ENCODE measurements around the gene PDE4D. TPM values are rescaled to one million over a fixed set of nuclear protein-coding genes. Genes with fewer than 3 reads are reported as not detected.

Gene PDE4D
- total RNA-seq, 1 donor, result 19.9 TPM

- Histone ChIP-seq H3K27ac (ENCODE audit: low read depth, low read length) (no peak overlapping the region), H3K9me3 (ENCODE audit: low read depth, low read length) (no peaks in the 10 kb centered on the region), H3K4me3 (ENCODE audit: insufficient read depth, low read length) (no peak overlapping the region), H2AFZ (ENCODE audit: low read length) (no peak overlapping the region), H3K4me2 (ENCODE audit: insufficient read depth, low read length) (no peak overlapping the region), H4K20me1 (ENCODE audit: insufficient read depth, low read length) (no peaks in the 10 kb centered on the region), H3K36me3 (ENCODE audit: insufficient read depth, low read length) (no peaks in the 10 kb centered on the region), H3K4me1 (ENCODE audit: insufficient read depth, low read length) (peaks cover 4% of the 10 kb centered on the region), H3K27me3 (ENCODE audit: insufficient read depth, low read length) (no peaks in the 10 kb centered on the region), H3K79me2 (ENCODE audit: insufficient read depth, low read length) (no peaks in the 10 kb centered on the region)
- no peak for DNase-seq (ENCODE audit: insufficient read length, low spot score, missing footprints)
- TF ChIP-seq, protein P1, sequence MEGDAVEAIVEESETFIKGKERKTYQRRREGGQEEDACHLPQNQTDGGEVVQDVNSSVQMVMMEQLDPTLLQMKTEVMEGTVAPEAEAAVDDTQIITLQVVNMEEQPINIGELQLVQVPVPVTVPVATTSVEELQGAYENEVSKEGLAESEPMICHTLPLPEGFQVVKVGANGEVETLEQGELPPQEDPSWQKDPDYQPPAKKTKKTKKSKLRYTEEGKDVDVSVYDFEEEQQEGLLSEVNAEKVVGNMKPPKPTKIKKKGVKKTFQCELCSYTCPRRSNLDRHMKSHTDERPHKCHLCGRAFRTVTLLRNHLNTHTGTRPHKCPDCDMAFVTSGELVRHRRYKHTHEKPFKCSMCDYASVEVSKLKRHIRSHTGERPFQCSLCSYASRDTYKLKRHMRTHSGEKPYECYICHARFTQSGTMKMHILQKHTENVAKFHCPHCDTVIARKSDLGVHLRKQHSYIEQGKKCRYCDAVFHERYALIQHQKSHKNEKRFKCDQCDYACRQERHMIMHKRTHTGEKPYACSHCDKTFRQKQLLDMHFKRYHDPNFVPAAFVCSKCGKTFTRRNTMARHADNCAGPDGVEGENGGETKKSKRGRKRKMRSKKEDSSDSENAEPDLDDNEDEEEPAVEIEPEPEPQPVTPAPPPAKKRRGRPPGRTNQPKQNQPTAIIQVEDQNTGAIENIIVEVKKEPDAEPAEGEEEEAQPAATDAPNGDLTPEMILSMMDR (IDR thresholded peaks at IDR 0.05; ENCODE audit: extremely low read depth, low read depth, low read length), result no peak
Measured at GRCh38 chr5:59117320-59117719, 776.2 kb downstream of the PDE4D start.

DNA sequence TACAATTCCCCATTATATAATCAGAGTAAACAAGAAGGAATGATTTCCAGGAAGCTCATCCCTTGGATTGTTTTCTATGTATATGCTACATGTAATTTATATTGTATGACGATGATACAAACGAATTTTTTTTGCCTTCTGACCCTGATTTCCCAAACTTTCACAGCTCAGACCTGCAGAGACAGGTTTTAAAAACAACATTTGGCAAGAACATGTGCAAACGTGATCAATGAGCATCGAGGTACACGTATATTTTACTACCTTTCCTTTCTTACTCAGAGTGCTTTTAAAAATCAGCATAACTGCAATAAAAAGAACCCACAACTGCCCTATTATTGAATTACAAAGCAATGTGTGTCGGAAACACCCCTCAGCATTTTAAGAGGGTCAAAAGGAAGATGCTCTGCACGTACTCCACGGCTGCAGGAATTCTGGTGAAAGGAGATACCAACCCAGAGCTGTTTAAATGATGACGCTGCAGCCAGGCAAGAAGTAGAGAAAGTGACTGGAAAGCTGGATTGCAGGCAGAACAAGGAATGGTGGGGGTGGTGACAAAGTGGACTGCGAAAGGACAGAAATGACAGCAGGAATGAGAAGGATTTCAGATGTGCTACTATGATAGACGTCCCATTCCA lies 777.2 kb downstream of the PDE4D start:
- Histone ChIP-seq H3K9me3 (ENCODE audit: low read depth, low read length) (no peaks in the 10 kb centered on the region), H3K4me3 (ENCODE audit: insufficient read depth, low read length) (no peak overlapping the region), H3K4me2 (ENCODE audit: insufficient read depth, low read length) (no peak overlapping the region), H3K4me1 (ENCODE audit: insufficient read depth, low read length) (peaks cover 4% of the 10 kb centered on the region), H2AFZ (ENCODE audit: low read length) (no peak overlapping the region), H3K36me3 (ENCODE audit: insufficient read depth, low read length) (no peaks in the 10 kb centered on the region), H3K27me3 (ENCODE audit: insufficient read depth, low read length) (no peaks in the 10 kb centered on the region), H3K79me2 (ENCODE audit: insufficient read depth, low read length) (no peaks in the 10 kb centered on the region), H3K27ac (ENCODE audit: low read depth, low read length) (no peak overlapping the region), H4K20me1 (ENCODE audit: insufficient read depth, low read length) (no peaks in the 10 kb centered on the region)
- TF ChIP-seq, protein P1 (IDR thresholded peaks at IDR 0.05; ENCODE audit: extremely low read depth, low read depth, low read length), result no peak
- no peak for DNase-seq (ENCODE audit: insufficient read length, low spot score, missing footprints)

DNA sequence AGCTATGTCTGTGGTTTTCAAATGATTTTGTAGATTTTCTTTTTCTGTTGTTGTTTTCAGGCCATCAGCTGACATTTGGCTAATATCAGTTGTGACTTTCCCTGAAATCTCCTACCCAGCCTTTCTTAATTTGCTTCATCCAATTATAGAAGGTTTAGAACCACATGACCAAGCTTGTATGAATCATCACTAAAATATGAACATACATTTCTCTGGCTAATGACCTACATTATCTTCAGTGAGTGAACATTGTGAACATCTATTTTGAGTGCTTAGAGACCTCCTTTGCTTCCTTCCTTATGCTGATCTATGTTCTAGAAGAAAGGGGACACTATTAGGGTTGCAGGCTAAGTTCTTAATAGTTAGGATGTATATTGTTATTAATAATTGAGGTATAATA lies 778.2 kb downstream of the PDE4D start:
- Histone ChIP-seq H3K36me3 (ENCODE audit: insufficient read depth, low read length) (no peaks in the 10 kb centered on the region), H4K20me1 (ENCODE audit: insufficient read depth, low read length) (no peaks in the 10 kb centered on the region), H3K27ac (ENCODE audit: low read depth, low read length) (no peak overlapping the region), H3K4me2 (ENCODE audit: insufficient read depth, low read length) (no peak overlapping the region), H2AFZ (ENCODE audit: low read length) (no peak overlapping the region), H3K4me3 (ENCODE audit: insufficient read depth, low read length) (no peak overlapping the region), H3K4me1 (ENCODE audit: insufficient read depth, low read length) (peaks cover 4% of the 10 kb centered on the region), H3K9me3 (ENCODE audit: low read depth, low read length) (no peaks in the 10 kb centered on the region), H3K79me2 (ENCODE audit: insufficient read depth, low read length) (no peaks in the 10 kb centered on the region), H3K27me3 (ENCODE audit: insufficient read depth, low read length) (no peaks in the 10 kb centered on the region)
- DNase-seq (ENCODE audit: insufficient read length, low spot score, missing footprints), result no peak
- TF ChIP-seq, protein P1 (IDR thresholded peaks at IDR 0.05; ENCODE audit: extremely low read depth, low read depth, low read length), result no peak

DNA sequence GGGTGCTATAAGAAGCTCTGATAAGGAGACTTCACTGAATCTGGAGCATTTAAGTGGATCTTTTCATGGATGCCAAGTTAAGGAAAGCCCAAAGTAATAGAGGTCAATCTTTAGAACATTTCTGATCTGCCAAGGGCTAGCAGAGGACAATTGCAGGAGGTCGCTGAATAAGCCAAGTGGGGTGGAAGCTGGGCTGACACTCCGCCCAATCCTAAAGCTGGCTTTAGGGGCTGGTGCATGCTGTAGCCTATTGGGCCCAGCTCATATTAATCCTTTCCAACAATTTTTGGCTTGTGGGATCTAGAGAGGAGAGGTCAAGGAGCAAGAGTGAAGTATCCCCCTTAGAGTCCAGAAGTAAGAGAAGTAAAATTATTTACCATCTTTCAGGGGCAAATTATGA lies 784.1 kb downstream of the PDE4D start:
- H4K20me1 ChIP-seq (ENCODE audit: insufficient read depth, low read length), result no peaks in the 10 kb centered on the region
- peaks cover 6% of the 10 kb centered on the region for H3K4me1 ChIP-seq (ENCODE audit: insufficient read depth, low read length)
- no peak for DNase-seq (ENCODE audit: insufficient read length, low spot score, missing footprints)
- TF ChIP-seq, protein P1 (IDR thresholded peaks at IDR 0.05; ENCODE audit: extremely low read depth, low read depth, low read length), result no peak
- H3K4me3 ChIP-seq (ENCODE audit: insufficient read depth, low read length), result no peak overlapping the region
- no peak overlapping the region for H2AFZ ChIP-seq (ENCODE audit: low read length)
- no peaks in the 10 kb centered on the region for H3K9me3 ChIP-seq (ENCODE audit: low read depth, low read length)
- H3K79me2 ChIP-seq (ENCODE audit: insufficient read depth, low read length), result no peaks in the 10 kb centered on the region
- H3K4me2 ChIP-seq (ENCODE audit: insufficient read depth, low read length), result no peak overlapping the region
- H3K36me3 ChIP-seq (ENCODE audit: insufficient read depth, low read length), result no peaks in the 10 kb centered on the region
- H3K27me3 ChIP-seq (ENCODE audit: insufficient read depth, low read length), result no peaks in the 10 kb centered on the region
- H3K27ac ChIP-seq (ENCODE audit: low read depth, low read length), result no peak overlapping the region

Data from osteoblast (primary cell).